Measurements from ENCODE around the gene URB1. TPM values are rescaled to one million over a fixed set of nuclear protein-coding genes. Genes with fewer than 3 reads are reported as not detected.

Gene URB1
- total RNA-seq, 4 donors from 2014 or later = 23.3 to 37.4 (median 24.9) TPM

GRCh38 chr21:32298658-32299081 lies 94.1 kb downstream of the URB1 start, which contains the start of gene MRAP:
TSS of gene MRAP (plus strand) at chr21:32298855. CDS start at chr21:32298972, 117 bp downstream.
- no peak for TF ChIP-seq CTCF (IDR thresholded peaks at IDR 0.05)
- no peak for TF ChIP-seq POLR2A (IDR thresholded peaks at IDR 0.05)
- H3K4me3 ChIP-seq (ENCODE audit: low read depth, poor library complexity, severe bottlenecking) = no peak within 1 kb of the TSS
- intact Hi-C loops (cut with DNase I; ENCODE audit: low total_unique reads) = no loop called here
- WGBS, 2 donors = 93% methylated on average over 11 to 14 of the region's 14 CpGs
- DNase-seq (ENCODE audit: low spot score in 2 of 2) = no peak

GRCh38 chr21:32298148-32298559 lies 94.7 kb downstream of the URB1 start:
- DNase-seq (ENCODE audit: low spot score in 2 of 2) = peak in 1 of 2 donors; percentile 31
- intact Hi-C loops (cut with DNase I; ENCODE audit: low total_unique reads) = no loop called here
- H3K4me3 ChIP-seq (ENCODE audit: low read depth, poor library complexity, severe bottlenecking) = no peak overlapping the region
- no peak for TF ChIP-seq CTCF (IDR thresholded peaks at IDR 0.05)
- no peak for TF ChIP-seq POLR2A (IDR thresholded peaks at IDR 0.05)
- WGBS, 2 donors = 76 to 91% methylated on average over 6 of the region's 6 CpGs

- DNase-seq (ENCODE audit: low spot score in 2 of 2) = no peak
- TF ChIP-seq CTCF (IDR thresholded peaks at IDR 0.05) (no peak), POLR2A (IDR thresholded peaks at IDR 0.05) (no peak)
- WGBS, 2 donors = 93 to 94% methylated on average over 7 of the region's 7 CpGs
- H3K4me3 ChIP-seq (ENCODE audit: low read depth, poor library complexity, severe bottlenecking) = no peak overlapping the region
- intact Hi-C loops (cut with DNase I; ENCODE audit: low total_unique reads) = no loop called here
Observed at GRCh38 chr21:32297449-32297848, 95.4 kb downstream of the URB1 start.

GRCh38 chr21:32285476-32285875 lies 107.3 kb downstream of the URB1 start:
- H3K4me3 ChIP-seq (ENCODE audit: low read depth, poor library complexity, severe bottlenecking) = no peak overlapping the region
- DNase-seq (ENCODE audit: low spot score in 2 of 2) = no peak
- intact Hi-C loops (cut with DNase I; ENCODE audit: low total_unique reads) = no loop called here
- WGBS, 2 donors = 94 to 96% methylated on average over 4 of the region's 4 CpGs
- TF ChIP-seq CTCF (IDR thresholded peaks at IDR 0.05) (no peak), POLR2A (IDR thresholded peaks at IDR 0.05) (no peak)

GRCh38 chr21:32282992-32283391 lies 109.8 kb downstream of the URB1 start:
- WGBS, 2 donors = 79 to 82% methylated on average over 6 of the region's 6 CpGs
- no peak overlapping the region for H3K4me3 ChIP-seq (ENCODE audit: low read depth, poor library complexity, severe bottlenecking)
- TF ChIP-seq CTCF (IDR thresholded peaks at IDR 0.05) (no peak), POLR2A (IDR thresholded peaks at IDR 0.05) (no peak)
- intact Hi-C loops (cut with DNase I; ENCODE audit: low total_unique reads) = no loop called here
- no peak for DNase-seq (ENCODE audit: low spot score in 2 of 2)

GRCh38 chr21:32281531-32281930 lies 111.3 kb downstream of the URB1 start:
- no peak overlapping the region for H3K4me3 ChIP-seq (ENCODE audit: low read depth, poor library complexity, severe bottlenecking)
- TF ChIP-seq POLR2A (IDR thresholded peaks at IDR 0.05) (no peak), CTCF (IDR thresholded peaks at IDR 0.05) (no peak)
- WGBS, 2 donors = 87 to 89% methylated on average over 7 of the region's 7 CpGs
- DNase-seq (ENCODE audit: low spot score in 2 of 2) = no peak
- intact Hi-C loops (cut with DNase I; ENCODE audit: low total_unique reads) = no loop called here

Data from lower leg skin (tissue), 4 donors.